ENCODE results near the gene GALNT9.
A peak's percentile ranks its signal among the peaks of the same experiment; 100 is the strongest.

Gene GALNT9

DNA sequence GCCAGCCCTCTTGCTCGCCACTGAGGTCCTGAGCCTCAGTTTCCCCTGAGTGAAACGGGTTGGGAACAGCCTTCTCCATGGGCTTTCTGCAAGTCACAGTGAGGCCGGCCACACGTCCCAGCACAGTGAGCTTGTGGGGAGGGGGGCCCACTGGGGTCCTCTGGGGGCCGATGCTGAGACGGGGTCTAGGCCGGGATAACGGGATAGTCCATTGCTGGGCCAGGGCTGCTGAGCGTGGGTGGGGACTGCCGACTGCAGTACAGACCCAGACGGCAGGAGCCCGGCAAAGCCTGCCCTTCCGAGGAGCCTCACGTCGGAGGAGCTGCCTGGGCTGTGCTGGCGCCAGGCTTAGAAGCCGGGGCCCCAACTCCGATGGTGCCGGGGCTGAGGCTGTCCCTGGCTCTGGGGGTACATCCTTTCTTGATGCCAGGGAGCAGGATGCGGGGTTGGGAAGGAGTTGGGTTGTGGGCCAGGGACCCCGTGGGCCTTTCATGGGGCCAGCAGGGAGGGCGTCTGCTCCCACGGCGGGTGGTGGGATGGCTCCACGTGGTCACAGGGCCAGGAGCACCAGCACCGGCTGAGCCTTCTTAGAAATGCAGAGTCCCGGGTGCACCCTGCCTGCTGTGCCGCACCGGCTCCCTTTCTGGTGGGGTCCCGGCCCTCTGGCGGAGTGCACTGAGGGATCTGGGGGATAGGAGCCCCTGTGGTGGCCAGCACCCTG is 160.9 kb downstream of the GALNT9 start:
- no peak for DNase-seq (ENCODE audit: low spot score)

DNA sequence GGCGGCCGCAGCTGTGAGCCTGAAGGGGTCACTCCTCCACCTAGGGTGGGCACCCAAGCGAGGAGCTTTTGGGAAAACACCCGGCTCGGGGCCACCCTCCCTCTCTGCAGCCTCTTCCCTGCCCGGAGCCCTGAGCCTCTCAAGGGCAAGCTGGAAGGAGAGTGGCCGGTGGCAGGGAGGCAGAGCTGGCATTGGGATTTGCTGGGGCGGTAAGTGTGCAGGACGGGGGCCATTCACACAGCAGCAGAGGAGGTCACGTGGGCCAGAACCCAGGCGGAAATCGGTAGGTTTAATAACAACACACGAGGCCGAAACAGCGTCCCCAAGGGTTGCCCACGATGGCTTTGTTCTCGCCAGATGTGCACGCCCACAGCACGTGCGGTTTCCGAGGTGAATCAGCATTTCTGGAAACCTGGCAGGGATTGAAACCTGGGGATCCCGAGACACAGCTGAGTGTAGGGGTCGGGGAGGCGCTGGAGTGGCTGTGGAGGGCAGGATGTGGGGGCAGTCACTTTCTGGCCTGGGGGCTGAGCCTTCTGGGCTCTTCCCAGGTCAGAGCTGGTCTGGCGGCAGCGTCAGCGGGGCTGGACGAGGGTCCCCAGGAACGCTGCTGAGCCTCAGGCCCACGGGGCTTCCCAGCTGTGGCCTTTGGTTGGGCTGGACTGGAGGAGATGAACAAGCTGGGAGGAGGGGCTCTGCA is 161.6 kb downstream of the GALNT9 start:
- no peak for DNase-seq (ENCODE audit: low spot score)

DNA sequence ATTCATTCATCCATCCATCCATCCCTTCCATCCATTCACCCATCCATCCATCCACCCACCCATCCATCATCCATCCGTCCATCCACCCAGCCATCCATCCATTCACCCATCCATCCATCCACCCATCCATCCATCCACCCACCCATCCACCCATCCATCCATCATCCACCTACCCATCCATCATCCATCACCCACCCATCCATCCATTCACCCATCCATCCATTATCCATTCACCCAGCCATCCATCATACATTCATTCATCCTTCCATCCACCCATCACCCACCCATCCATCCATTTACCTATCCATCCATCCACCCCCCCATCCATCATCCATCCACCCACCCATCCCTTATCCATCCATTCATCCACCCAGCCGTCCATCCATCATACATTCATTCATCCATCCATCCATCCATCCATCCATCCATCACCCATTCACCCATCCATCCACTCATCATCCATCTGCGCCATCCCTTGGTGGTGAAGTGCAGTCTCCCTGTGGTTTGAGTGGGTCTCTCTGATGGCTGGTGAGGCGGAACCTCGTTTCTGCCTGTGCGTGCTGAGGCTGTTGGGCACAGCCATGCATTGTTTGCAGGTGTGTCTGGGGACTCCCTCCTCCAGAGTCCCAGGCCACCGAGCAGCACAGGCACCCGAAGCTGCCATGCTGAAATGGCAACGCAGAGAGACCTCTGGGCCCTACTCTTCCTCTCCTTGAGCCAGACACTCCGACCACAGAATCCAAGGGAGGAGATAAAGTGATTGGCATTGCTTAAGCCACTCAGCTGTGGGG is 162.4 kb downstream of the GALNT9 start:
- DNase-seq (ENCODE audit: low spot score), result no peak

DNA sequence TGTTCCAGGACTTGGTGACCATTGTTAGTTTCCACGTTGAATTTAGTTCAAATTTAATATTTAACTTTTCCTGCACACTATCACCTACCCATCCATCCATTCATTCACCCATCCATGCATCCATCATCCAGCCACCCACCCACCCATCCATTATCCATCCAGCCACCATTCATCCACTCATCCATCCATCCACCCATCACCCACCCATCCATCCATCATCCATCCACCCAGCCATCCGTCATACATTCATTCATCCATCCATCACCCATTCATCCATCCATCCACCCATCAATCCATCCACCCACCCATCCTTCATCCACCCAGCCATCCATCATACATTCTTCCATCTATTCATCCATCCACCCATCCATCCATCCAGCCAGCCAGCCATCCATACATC is 163.3 kb downstream of the GALNT9 start:
- no peak for DNase-seq (ENCODE audit: low spot score)

DNA sequence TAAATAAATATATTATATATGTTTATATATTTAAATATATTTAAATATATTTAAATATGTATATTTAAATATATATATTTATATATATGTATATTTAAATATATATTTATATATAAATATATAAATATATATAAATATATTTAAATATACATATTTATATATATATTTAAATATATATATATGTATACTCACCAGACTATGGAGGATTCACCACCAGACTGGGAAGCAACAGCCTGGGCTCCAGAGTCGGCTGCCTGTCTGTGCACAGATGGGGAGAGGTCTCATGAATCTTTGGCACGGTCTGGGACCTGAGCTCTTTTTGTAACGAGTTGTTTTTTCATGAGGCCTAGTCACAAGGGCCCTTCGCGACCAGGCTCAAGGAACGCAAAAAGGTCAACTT is 163.8 kb downstream of the GALNT9 start:
- no peak for DNase-seq (ENCODE audit: low spot score)

DNA sequence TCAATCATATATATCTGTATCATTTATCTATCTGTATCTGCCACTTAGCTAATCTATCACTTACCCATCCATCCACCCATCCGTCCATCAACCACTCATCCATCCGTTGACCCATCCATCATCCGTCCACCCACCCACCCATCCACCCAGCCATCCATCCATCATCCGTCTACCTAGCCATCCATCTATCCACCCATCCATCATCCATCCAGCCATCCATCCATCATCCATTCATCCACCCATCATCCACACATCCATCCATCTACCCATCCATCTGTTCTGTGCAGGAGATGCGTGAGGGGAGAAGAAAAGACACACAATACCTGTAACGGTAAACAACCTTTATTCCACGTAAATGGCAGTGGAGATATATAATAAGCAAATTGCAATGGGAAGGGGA is 165.0 kb downstream of the GALNT9 start:
- DNase-seq (ENCODE audit: low spot score), result no peak

DNA sequence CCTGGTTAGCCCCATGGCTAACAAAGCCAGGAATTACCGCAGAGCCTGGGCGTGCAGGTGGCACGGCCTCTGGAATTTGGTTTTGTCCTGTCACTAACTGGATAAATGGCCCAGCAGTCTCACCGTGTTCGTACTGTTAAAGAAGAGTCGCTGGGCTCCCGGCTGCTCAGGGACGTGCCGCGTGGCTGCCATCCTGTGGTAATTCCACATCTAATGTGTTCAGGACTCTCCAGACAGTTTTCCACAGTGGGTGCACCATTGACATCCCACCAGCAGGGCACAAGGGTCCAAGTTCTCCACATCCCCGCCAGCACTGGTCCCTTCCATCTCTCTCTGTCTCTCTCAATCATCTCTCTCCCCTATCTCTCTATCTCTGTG is 165.5 kb downstream of the GALNT9 start:
- no peak for DNase-seq (ENCODE audit: low spot score)

DNA sequence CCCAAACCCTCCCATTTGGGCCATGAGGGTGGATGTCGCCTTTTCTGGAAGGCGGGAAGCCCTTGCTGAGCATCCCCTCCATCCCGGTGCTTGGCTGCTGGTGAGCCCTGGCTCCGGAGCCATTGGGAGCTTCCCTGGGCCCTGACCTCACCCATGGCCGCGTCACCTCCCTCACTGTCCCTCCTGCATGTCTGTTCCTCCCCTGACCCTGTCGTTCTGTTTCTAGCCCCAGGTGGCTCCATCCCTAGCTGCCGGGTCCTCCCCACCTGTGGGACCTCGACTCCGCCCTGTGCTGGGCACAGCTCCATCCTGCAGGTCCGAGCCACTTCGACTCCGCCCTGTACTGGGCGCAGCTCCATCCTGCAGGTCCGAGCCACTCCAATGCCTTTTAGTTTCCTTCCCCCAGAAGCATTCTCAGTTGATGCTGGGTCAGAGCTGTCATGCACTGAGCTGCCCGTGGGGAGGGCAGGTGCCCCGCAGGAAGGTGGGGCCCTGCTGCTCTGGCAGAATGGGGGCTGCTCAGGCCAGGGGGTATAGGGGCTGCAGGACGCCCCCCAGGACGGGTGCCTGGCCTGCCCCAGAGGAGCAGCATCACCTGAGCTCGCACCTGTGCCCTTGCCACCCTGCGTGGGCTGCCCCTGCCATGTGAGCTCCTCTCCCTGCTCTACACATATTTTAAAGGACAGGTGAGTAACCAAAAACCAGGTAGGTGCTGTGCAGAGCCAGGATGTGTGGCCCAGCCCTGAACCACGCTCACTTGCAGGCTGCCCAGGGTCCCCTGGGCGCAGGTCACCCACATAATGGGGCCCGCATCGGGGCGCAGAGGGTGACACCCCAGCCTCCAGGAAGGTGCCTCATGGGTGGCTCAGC is 166.1 kb downstream of the GALNT9 start:
- DNase-seq (ENCODE audit: low spot score), result no peak

DNA sequence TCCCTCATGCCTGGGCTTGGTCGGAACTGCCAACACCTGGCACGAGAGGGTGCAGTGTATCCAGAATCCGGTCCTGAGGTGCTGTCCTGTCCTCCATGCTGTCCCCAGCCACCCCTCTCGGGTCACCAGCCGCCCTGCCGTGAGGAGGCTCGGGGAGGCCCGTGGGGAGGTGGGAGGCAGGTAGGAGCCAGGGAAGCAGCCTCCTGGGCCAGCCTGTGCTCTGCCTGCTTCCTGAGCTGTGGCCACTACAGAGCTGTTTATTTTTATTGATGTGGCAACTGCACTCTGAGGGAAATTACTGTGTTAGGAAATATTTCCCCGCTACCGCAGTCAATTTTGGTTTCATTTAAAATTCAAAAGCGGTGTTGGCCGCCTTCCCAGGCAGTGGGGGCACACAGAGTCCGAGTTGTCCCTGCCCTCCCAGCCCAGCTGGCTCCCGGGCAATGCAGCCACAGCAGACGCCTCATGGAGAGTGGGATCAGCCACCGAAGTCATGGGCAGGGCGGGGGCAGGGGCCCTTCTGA is 166.8 kb downstream of the GALNT9 start:
- peak; percentile 89 for DNase-seq (ENCODE audit: low spot score)

DNA sequence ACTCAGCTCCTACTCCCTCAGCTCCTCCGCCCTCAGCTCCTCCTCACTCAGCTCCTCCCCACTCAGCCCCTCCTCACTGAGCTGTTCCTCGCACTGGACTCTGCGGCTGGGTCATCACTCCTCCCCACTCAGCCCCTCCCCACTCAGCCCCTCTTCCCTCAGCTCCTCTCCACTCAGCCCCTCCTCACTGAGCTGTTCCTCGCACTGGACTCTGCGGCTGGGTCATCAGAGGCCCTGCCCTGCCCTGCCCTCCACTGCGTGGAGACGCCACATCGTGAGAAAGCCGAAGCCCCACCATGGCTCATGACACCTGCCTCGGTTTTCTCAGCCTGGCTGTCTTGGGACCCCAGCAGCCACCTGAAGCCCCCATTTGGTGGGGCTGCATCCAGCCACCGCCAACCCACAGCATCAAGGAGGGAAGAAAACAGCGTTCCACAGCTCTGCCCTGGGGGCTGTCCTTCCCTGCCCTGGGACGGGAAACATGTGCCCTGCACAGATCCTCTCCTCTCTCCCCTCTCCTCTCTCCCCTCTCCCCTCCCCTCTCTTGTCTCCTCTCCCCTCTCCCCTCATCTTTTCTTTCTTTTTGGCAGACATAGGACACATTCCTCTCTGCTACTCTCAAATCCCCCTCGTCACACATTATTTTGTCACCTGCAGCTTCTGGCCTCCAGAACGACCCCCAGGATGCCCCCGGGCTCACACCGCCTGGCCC is 167.4 kb downstream of the GALNT9 start:
- no peak for DNase-seq (ENCODE audit: low spot score)

DNA sequence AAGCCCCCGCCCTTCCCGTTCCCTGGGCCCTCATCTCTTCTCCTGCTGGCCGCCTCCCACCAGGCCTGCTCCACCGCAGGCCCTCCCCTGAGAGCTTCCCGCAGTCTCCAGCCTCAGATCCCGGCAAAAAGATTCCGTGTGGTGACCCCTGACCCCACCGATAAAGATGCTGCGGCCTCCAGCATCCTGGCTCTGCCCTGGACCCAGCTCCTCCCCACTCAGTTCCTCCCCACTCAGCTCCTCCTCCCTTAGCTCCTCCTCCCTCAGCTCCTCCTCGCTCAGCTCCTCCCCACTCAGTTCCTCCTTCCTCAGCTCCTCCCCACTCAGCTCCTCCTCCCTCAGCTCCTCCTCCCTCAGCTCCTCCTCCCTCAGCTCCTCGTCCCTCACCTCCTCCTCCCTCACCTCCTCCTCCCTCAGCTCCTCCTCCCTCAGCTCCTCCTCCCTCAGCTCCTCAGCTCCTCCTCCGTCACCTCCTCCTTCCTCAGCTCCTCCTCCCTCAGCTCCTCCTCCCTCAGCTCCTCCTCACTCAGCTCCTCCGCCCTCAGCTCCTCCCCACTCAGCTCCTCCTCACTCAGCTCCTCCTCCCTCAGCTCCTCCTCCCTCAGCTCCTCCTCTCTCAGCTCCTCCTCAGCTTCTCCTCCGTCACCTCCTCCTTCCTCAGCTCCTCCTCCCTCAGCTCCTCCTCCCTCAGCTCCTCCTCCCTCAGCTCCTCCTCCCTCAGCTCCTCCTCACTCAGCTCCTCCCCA is 168.2 kb downstream of the GALNT9 start:
- DNase-seq (ENCODE audit: low spot score), result no peak

DNA sequence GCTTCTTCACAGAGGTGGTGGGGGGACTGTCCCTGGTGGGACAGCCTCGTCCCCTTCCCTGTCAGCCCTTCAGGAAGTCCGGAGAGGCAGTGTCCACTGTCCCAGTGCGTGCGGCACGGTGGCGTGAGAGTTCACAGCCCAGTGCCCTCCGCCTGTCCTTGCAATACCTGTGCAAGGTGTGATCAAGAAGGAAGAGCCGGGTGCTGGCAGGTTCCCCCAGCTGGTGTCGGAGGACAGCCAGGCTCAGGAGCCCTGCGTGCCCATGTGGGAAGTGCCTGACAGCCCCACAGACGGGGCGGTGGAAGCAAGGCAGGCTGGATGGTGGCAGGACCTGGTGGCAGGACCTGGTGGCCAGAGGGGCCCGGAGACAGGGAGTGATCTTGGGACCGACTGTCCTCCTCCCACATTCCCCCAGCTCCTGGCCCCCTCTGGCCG is 168.8 kb downstream of the GALNT9 start:
- DNase-seq (ENCODE audit: low spot score), result no peak

DNA sequence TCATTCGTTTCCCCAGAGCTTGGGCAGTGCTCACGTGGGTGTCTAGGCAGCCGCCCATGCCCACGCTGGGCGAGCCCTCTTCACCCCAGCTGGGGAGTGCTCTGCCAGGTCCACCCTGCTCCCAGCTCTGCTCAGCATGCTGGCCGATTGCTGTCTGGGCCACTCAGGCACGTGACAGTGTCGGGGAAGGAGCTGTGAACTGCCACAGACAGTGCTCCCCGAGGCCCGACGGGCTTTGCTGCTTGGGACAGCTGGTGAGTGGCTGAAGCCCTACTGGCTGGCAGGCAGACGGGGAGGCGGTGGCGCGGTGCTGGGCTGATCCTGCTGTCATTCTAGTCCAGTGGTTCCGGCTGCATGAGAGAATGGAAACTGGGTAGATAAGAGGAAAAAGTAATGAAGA is 169.4 kb downstream of the GALNT9 start:
- DNase-seq (ENCODE audit: low spot score), result no peak

DNA sequence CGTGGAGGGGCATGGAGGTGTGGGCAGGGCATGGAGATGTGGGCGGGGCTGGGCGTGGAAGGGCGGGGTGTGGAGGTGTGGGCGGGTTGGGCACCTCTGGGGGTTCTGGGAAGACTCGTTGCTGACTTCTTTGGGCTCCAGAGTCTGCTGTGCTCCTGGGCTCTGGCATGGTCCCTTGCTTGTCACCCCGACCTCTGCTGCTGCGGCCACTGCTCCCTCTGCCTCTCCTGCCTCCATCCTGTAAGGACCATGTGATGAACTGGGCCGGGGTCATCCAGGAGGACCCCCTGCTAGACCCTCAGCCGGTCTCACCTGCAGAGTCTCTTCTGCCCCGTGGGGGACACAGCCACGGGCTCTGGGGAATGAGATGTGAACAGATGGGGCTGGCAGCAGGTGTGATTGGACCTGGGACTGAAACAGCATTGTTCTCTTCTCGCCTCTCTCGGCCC is 169.8 kb downstream of the GALNT9 start:
- no peak for DNase-seq (ENCODE audit: low spot score)

DNA sequence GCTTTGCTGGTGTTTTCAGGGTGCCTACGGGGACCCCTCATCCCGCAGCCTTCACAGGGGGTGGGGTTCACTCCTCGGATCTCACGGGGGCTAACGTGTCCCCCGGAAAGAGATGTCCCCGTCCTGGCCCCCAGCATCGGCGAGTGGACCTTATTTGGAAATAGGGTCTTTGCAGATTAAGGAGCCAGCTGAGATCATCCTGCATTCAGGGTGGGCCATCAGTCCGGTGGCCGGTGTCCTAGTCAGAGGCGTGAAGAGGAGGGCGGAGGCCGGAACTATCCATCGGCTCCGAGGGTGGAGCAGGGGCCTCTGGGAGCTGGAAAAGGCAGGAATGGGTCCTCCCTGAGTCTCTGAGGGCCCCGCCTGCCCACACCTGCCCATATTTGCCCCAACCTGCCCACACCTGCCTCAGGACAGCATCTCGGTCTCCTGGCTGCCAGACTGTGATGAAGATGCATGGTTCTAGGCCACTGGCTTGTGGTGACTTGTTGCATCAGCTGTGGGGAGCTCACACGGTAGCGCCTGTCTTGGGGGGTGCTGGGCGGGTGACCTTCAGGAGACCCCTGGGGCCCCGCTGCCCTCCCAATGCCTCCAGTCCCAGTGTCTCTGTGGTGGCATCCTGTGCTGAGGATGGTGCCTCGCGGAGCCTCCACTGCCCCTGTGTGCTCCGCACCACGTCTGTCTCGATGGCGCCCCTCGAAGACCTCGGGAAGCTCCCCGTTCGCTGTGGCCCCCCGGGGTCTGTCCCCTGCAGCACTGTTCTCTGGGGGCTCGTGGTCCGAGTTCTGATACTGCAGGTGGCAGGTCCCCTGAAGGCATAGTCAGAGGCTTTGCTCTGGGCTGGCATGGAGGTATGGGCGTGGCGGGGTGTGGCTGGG is 170.5 kb downstream of the GALNT9 start:
- no peak for DNase-seq (ENCODE audit: low spot score)

DNA sequence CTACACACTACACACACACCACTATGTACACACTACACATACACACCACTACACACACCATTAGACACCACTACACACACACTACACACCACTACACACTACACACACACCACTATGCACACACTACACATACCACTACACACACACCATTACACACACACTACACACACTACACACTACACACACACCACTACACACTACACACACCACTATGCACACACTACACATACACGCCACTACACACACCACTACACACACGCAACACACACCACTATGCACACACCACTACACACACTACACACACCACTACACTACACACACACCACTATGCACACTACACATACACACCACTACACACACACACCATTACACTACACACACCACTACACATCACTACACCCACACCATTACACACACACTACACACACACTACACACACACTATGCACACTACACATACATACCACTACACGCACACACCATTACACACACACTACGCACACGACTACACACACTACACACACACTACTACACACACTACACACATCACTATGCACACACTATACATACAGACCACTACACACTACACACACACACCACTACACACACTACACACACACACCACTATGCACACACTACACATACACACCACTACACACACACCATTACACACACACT is 171.5 kb downstream of the GALNT9 start:
- DNase-seq (ENCODE audit: low spot score), result no peak

DNA sequence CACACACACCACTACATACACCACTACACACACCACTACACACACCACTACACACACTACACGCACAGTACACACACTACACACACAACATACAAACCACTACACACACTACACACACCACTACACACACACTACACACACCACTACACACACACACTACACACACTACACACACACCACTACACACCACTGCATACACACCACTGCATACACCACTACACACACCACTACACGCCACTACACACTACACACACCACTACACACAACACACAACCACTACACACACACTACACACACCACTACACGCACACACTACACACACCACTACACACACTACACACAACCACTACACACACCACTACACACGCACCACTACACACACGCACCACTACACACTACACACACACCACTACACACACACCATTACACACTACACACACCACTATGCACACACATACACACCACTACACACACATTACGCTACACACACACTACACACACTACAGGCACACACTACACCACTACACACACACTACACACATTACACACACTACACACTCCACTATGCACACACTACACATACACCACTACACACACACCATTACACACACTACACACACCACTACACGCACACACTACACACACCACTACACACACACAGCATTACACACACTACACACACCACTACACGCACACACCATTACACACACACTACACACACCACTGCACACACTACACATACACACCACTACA is 172.6 kb downstream of the GALNT9 start:
- DNase-seq (ENCODE audit: low spot score), result no peak

All from AG08396 (cell line).